Calu3 (cell line): ENCODE data around the gene SEC16B. TPM values are rescaled to one million over a fixed set of nuclear protein-coding genes. Genes with fewer than 3 reads are reported as not detected.

ENCODE experiments used
- BruUV-seq: library from RNA; stranded (reverse); fragments of 400-500 nt; replicated peaks from 2 replicates; lab custom pipeline; 2021; lab: Mats Ljungman, UMichigan
- CTCF ChIA-PET: fragments of 300-600 bp; sonication (Branson Sonifier 250); formaldehyde crosslinking; loops from one replicate; lab custom pipeline; 2022; ENCODE audit warnings: antibody characterized with exemption; lab: Charles Lee
- DNase-seq: peaks from one replicate; pipeline ENCODE4 v3.0.0; 2022
- H3K27ac Mint-ChIP-seq: one replicate; pipeline ENCODE4 v1.8.0; 2022; ENCODE audit warnings: mixed read lengths; ENCODE audit not compliant: unreplicated experiment
- H3K27me3 Mint-ChIP-seq: one replicate; pipeline ENCODE4 v1.8.0; 2022; ENCODE audit warnings: mixed read lengths; ENCODE audit not compliant: unreplicated experiment
- H3K36me3 Mint-ChIP-seq: one replicate; pipeline ENCODE4 v1.8.0; 2022; ENCODE audit warnings: mild to moderate bottlenecking, moderate library complexity, mixed read lengths; ENCODE audit not compliant: insufficient read depth, unreplicated experiment
- H3K4me1 Mint-ChIP-seq: one replicate; pipeline ENCODE4 v1.8.0; 2022; ENCODE audit warnings: mild to moderate bottlenecking, low read depth, mixed read lengths; ENCODE audit not compliant: unreplicated experiment
- H3K4me3 Mint-ChIP-seq: one replicate; pipeline ENCODE4 v1.8.0; 2022; ENCODE audit warnings: mild to moderate bottlenecking, low read depth, moderate library complexity, mixed read lengths; ENCODE audit not compliant: unreplicated experiment
- H3K9me3 Mint-ChIP-seq: one replicate; pipeline ENCODE4 v1.8.0; 2022; ENCODE audit warnings: low read depth, mixed read lengths; ENCODE audit not compliant: unreplicated experiment
- intact Hi-C: fragments of 100-400 bp; cut with micrococcal nuclease; formaldehyde crosslinking; loops from one replicate; pipeline ENCODE4 v1.10.0; 2022; ENCODE audit not compliant: unreplicated experiment
- total RNA-seq: library from RNA; stranded (reverse); gene quantifications from 2 replicates; pipeline ENCODE4 v1.2.3, GENCODE V29; 2022
- TF ChIP-seq, protein P1 (sequence below): fragments of 200-600 bp; IDR thresholded peaks from one replicate; pipeline ENCODE4 v1.8.0; 2022; ENCODE audit warnings: antibody characterized with exemption; ENCODE audit not compliant: unreplicated experiment

The SEC16B gene
- total RNA-seq, 1 experiment from 2014 or later: 4.2 TPM

DNA sequence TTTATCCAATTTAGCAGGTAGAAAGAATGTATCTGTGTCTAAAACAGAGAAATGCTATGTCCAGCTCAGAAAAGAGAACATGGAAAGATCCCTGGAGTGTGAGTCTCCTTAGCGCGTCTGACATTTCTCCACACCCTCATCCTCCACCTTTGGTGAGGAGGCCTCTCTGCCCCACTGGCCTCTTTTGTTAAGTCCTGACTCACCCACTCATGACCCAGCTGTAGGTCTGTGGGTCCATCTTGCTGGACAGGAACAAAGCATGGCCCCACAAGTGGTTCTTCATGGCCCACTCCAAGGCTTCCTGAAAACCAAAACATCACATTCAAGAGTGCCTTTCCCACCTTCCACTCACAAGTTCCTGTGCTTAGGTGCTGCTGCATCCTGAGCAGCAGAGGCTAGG lies 15.8 kb downstream of the SEC16B start:
- CTCF ChIA-PET: no interaction called here
- Mint-ChIP-seq H3K27ac (no peak overlapping the region), H3K4me1 (no peaks in the 10 kb centered on the region), H3K27me3 (no peaks in the 10 kb centered on the region), H3K9me3 (no peaks in the 10 kb centered on the region), H3K4me3 (no peak overlapping the region), H3K36me3 (no peaks in the 10 kb centered on the region)
- DNase-seq: no peak
- intact Hi-C loops: loop anchor here (10.0 kb wide), 1 partner anchor 231 kb away; no protein-coding TSS in a partner anchor
- BruUV-seq: no TSS peak
- TF ChIP-seq, protein P1, sequence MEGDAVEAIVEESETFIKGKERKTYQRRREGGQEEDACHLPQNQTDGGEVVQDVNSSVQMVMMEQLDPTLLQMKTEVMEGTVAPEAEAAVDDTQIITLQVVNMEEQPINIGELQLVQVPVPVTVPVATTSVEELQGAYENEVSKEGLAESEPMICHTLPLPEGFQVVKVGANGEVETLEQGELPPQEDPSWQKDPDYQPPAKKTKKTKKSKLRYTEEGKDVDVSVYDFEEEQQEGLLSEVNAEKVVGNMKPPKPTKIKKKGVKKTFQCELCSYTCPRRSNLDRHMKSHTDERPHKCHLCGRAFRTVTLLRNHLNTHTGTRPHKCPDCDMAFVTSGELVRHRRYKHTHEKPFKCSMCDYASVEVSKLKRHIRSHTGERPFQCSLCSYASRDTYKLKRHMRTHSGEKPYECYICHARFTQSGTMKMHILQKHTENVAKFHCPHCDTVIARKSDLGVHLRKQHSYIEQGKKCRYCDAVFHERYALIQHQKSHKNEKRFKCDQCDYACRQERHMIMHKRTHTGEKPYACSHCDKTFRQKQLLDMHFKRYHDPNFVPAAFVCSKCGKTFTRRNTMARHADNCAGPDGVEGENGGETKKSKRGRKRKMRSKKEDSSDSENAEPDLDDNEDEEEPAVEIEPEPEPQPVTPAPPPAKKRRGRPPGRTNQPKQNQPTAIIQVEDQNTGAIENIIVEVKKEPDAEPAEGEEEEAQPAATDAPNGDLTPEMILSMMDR: no peak

DNA sequence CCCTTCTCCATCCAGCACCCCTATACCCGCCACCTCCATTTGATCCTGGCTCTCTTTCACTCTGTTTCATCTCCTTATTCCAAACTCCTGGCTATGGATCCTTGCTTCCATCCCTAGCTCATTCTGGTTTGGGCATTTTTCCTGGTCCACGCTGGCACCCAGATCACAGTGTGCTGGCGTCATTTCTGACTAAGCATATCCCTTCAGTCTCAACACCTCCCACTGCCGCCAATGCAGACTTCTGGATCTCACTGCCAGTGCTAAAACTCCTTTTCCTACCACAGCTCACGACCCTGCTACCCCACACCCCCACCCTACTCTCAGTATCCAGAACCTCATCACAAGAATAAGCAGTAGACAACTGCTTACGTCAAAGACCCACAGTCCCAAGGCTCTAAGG lies 16.3 kb downstream of the SEC16B start:
- no peak for DNase-seq
- no peaks in the 10 kb centered on the region for H3K9me3 Mint-ChIP-seq
- H3K36me3 Mint-ChIP-seq: no peaks in the 10 kb centered on the region
- no peaks in the 10 kb centered on the region for H3K4me1 Mint-ChIP-seq
- CTCF ChIA-PET: no interaction called here
- no peaks in the 10 kb centered on the region for H3K27me3 Mint-ChIP-seq
- TF ChIP-seq, protein P1: no peak
- H3K4me3 Mint-ChIP-seq: no peak overlapping the region
- no TSS peak for BruUV-seq
- intact Hi-C loops: loop anchor here (10.0 kb wide), 1 partner anchor 231 kb away; no protein-coding TSS in a partner anchor
- H3K27ac Mint-ChIP-seq: no peak overlapping the region

DNA sequence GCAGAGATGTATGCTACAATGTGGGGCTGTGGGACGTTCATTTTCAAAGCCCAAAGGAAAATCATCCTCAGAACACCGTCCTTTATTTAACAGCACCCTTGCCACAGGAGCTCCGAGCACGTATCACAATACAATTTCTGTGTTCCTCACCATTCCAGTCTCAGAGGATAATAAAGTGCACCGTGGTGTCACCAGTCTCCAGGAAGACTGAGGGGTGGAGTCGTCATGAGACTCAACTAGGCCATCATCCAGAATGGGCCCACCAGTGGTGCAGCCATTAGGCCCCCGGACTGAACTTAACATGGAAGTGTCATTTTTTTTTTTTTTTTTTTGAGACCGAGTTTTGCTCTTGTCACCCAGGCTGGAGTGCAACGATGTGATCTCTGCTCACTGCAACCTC lies 17.2 kb downstream of the SEC16B start:
- TF ChIP-seq, protein P1: no peak
- CTCF ChIA-PET: no interaction called here
- Mint-ChIP-seq H3K9me3 (no peaks in the 10 kb centered on the region), H3K4me1 (no peaks in the 10 kb centered on the region), H3K36me3 (no peaks in the 10 kb centered on the region), H3K4me3 (no peak overlapping the region), H3K27me3 (no peaks in the 10 kb centered on the region), H3K27ac (no peak overlapping the region)
- intact Hi-C loops: loop anchor here (10.0 kb wide), 1 partner anchor 232 kb away; no protein-coding TSS in a partner anchor
- no TSS peak for BruUV-seq
- no peak for DNase-seq

DNA sequence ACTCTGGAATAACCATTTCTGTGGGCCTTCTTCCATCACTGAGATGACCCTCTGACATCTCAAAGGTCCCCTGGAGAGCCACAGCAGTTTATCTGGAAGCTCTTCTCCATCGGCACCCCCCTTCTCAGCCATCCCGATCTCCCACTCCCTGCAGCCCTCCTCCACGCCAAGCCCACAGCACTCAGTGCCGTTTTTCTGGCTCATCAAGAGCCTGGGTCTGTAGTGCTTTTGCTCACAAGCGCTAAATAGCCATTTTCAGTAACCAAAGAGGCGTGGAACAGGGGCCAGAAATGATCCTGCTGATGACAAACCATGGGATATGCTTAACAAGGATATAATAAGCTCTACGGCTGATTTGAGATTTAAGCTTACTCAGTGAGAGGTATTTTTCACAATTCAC lies 17.6 kb downstream of the SEC16B start:
- no peak for DNase-seq
- Mint-ChIP-seq H3K27me3 (no peaks in the 10 kb centered on the region), H3K9me3 (no peaks in the 10 kb centered on the region), H3K27ac (no peak overlapping the region), H3K4me3 (no peak overlapping the region), H3K36me3 (no peaks in the 10 kb centered on the region), H3K4me1 (no peaks in the 10 kb centered on the region)
- intact Hi-C loops: loop anchor here (10.0 kb wide), 1 partner anchor 233 kb away; no protein-coding TSS in a partner anchor
- BruUV-seq: no TSS peak
- CTCF ChIA-PET: no interaction called here
- TF ChIP-seq, protein P1: no peak
